Activated gamma-delta T cell treated with Interleukin-2 at 50 U/mL for 16 hours (primary cell): ENCODE data around the gene CEACAM3.
"Not testable (repeated sequence)": the region's sequence is repeated elsewhere in the genome, so short reads cannot be mapped to it uniquely, and the experiment has no call there.

Source experiments
- DNase-seq: peaks from one replicate; pipeline ENCODE4 v3.0.0-alpha.2; 2020

Gene CEACAM3

DNA sequence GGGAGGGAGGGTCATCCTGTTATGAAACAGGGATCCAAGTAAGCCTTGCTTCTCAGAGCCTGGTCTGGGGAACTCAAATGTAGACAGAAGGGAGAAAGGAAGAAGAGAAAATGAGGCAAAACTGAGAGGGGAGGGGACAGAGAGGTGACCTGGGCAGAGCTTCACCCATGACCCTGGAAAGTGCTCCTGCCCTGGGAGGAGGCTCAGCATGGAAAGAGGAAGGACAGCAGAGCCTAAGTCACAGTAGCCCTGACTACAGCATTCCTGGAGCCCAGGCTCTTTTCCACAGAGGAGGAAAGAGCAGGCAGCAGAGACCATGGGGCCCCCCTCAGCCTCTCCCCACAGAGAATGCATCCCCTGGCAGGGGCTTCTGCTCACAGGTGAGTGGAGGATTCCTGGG is at the start of gene CEACAM3:
Gene CEACAM3, plus strand, starts transcription at position 226 of the 400 bp plus-strand sequence. Its CDS starts 91 bp downstream, at position 317.
- DNase-seq, result no peak

- DNase-seq, result peak; percentile 14
Measured at GRCh38 chr19:41746593-41747227, 49.7 kb upstream of the CEACAM3 start.

DNA sequence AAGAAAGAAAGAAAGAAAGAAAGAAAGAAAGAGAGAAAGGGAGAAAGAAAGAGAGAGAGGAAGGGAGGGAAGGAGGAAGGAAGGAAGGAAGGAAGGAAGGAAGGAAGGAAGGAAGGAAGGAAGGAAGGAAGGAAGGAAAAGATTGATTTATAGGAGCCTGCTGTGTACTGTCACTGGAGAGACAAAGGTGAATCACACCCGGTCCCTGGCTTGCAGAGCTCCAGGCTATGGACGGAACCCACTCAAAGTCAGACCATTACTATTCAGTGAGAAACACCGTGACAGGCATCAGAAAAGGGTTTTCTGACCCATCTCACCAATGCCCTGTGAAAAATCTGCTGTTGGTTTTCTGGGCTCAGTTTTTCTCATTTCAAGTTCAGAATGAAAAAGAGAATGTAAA is 48.4 kb upstream of the CEACAM3 start:
- DNase-seq, result no peak

DNA sequence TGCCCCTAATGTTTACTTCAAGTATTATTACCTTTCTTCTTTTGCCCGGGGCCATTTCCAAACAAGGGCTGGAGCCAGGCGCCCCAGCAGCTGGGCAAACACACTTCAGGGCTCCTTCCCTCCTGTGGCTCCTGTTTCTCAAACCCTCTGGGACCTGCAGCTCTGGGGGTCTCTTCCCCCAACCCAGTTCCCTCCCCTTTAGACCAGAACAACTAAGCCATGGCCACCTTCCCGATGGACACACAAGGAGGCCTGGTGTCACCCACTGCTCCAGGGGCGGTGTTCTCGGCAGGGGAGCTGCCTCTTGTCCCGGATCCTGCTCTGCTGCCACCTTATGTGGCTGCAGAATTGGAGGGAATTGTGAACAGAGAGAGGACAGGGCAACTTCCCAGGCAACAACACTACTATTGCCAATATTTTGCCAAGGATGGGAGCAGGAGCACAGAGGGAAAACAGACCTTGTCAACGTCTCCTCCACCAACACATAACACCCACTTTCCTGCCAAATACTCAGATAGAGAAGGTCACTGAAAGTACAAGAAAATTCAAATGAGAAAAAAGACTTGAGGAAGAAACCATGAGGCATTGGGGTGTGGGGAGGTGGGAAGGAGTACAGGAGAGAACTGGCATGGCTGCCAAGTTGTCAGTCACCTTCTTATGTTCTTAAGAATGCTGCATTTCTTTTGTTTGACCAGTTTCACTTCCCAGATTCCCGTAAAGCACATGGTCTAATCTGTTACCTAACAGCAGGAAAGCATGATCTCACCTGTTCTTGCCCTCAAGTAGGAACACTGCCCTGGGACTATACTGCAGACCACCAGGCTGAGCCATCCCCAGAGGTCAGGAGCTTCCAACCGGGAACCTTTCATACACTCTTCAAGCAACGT is 45.9 kb upstream of the CEACAM3 start:
- not testable (repeated sequence) for DNase-seq

DNA sequence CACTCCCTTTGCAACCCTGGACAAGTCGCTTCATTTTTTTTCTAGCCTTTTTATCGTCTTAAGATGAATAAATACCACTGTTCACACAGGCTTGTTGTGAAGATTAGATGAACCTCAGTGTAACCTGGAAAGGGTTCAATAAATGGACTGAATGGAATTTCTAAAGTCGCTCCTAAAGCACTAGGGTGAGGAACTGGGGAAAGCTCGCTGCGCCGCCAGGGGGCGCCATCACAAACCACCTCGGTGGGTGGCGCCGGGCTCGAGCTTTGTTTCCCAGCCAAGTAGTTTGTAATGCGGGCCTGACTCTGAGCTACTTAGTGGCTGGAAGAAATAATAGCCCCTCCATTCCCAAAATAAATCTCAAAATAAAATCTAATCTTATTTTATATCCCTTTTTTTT is 43.2 kb upstream of the CEACAM3 start:
- DNase-seq, result peak; percentile 73

GRCh38 chr19:41753936-41754529 is 42.4 kb upstream of the CEACAM3 start:
- peak; percentile 70 for DNase-seq

DNA sequence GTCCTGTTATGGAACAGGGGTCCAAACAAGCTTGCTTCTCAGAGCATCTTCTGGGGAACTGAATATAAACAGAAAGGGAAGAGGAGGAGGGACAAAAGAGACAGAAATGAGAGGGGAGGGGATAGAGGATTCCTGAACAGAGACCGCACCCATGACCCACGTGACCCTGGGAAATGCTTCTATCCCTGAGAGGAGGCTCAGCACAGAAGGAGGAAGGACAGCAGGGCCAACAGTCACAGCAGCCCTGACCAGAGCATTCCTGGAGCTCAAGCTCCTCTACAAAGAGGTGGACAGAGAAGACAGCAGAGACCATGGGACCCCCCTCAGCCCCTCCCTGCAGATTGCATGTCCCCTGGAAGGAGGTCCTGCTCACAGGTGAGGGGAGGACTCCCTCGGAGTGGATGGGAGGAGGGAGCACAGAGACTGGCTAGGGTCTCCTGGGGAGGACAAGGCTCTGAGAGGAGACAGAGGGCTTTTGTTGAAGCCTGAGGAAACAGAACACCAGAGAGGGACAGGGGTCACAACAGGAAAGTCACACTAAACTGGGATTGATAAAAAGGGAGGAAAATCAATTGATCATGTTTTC is 41.0 kb upstream of the CEACAM3 start, which contains the start of gene CEACAM6:
Gene CEACAM6, plus strand, starts transcription at position 203 of the 586 bp plus-strand sequence. Its CDS starts 109 bp downstream, at position 312.
- no peak for DNase-seq

DNA sequence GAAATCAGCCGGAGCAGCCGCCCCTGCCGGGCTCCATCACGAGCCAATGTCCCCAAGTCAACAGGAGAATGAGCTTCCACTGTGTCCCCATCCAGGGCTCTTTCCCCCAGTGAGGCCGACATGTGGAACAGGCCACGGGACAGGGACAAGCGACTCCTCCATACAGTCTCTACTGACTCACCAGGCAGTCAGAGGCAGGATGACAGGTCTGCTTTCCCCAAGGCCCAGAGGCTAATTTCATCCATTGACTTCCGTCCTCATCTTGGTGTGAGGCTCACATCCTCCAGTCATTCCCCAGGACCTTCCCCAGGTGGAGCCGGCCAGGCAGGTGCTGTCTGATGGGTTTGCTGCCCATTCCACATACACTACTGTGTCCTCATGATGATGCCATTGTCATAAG is 37.5 kb upstream of the CEACAM3 start:
- DNase-seq, result no peak

DNA sequence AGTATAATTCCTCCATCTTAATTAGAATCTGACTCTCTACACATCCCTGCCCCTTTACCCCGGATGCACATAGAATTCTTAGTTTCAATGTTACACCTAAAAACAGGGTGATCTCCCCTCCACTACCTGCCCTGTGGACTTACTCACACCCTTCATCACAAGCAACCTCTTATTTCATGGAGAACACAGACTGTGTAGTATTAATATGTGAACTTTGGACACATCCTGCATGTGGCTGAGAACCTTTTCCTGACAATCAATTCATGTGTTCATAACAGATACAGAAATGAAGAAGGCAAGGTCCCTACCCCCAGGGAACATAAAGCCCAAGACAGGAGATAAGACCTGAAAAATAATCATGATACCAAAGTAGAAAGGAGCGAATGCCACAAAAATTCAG is 29.3 kb upstream of the CEACAM3 start:
- DNase-seq, result no peak

- DNase-seq, result not testable (repeated sequence)
Measured at GRCh38 chr19:41768105-41768504, 28.3 kb upstream of the CEACAM3 start.

DNA sequence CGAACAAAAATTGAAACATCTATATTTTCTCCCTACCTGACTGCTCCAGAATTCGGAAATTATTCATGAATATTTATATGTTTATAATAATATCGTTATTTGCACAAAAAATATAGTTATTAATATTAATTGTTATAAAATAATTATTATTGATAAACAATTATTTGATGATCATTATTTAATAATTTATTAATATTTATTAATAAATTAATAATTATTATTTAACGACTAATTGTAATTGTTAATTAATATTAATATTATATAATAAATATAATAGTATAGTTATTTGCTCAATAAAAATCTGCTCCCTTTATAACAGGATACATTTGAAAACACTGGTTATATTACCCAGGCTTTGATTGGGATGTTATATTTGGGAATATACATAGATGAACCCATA is 26.8 kb upstream of the CEACAM3 start:
- DNase-seq, result no peak

DNA sequence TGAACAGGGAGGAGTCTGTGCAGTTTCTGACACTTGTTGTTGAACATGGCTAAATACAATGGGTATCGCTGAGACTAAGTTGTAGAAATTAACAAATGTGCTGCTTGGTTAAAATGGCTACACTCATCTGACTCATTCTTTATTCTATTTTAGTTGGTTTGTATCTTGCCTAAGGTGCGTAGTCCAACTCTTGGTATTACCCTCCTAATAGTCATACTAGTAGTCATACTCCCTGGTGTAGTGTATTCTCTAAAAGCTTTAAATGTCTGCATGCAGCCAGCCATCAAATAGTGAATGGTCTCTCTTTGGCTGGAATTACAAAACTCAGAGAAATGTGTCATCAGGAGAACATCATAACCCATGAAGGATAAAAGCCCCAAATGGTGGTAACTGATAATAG is 25.0 kb upstream of the CEACAM3 start:
- no peak for DNase-seq

DNA sequence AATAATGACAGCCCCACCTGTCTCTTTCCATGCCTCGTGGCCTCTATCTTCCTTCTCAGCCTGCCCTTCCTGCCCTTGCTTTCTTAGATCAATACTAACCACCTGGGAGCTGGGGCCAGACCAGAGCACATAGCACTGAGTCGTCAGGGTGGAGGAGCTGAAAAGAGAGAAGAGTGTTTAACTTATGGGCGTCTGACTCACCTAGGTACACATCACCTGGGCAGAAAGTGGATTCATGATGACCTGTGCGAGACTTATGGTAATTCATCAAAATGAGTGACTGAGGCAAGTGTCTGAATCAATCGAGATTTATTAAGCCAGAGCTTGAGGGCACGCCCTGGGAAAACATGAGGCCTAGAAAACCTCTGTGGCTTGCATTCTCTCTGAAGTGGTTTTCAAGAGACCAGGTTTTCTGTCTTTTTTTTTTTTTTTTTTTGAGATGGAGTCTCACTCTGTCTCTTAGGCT is 21.8 kb upstream of the CEACAM3 start:
- peak; percentile 8 for DNase-seq

GRCh38 chr19:41776700-41777099 is 19.7 kb upstream of the CEACAM3 start:
- DNase-seq, result no peak

- no peak for DNase-seq
Measured at GRCh38 chr19:41783612-41784011, 12.8 kb upstream of the CEACAM3 start.

- DNase-seq, result no peak
Measured at GRCh38 chr19:41784312-41784711, 12.1 kb upstream of the CEACAM3 start.

DNA sequence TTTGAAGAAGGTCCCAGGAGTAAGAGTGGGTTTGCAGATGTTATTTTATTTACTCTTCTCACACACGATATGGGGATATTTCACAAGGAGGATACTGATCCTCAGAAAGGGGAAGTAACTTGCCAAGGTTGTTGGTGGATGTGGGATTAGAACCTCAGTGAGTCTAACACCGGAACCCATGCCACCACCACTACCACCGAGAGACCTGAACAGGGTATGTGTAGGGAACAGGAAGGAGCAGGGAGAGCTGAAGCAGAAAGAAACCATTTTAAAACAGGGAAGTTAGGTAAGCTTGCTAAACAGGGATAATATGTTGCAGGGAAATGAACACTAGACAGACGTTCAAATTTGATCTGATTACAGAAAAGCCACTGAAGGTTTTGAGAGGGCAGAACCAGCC is 11.6 kb upstream of the CEACAM3 start:
- no peak for DNase-seq

DNA sequence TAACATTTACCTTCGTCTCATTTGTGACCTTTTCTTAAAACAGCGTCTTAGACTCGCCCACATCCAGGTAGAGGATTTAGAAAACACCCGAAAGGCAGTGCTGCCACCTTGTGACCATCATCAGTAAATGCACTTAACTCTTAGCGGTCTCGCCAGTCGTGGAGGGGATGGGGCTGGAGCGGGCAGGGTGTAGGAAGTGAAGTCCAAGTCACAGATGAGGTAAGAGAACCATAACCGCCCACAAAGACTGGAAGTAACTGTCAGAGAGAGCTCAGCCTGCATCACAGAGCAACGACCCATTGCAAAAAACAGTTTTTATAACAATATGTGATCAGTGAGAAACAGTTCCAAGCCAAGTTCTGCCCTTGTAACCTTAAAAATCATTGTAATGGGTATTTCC is 10.7 kb upstream of the CEACAM3 start:
- peak; percentile 67 for DNase-seq

DNA sequence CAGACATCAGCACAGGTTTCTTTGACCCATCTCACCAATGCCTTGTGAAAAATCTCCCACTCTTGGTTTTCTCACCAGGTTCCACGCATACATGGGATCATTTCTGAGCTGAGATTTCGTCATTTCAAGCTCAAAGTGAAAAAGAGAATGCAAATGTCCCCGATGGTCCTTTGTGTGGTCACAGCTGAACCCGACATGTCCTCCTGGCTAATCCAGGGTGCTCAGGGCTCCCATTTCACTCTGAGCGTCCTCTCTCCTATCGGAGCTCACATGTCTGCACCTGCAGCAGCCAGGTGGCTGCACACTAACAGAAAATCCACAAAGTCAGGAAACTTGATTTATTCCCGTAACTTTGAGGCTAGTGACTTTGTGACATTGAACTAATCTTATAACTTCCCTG is 9.3 kb upstream of the CEACAM3 start:
- no peak for DNase-seq

DNA sequence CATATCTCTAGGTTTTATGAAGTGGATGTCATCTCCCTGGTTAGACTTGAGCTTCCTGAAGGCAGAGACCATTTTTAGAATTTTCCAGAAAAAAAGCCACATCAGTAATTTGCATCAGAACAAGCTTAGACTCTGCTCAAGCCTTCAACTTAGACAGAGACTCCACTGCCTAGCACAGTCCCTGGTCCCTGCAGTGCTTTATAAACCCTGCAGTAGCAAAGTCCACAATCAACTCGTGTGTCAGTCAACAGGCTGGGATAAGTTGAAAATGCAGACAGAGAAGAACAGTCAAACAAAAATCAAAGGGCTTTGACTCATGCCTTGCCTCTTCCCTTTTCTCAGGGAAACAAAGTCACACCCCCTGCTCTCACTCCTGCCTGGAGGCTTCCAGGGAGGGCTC is 7.9 kb upstream of the CEACAM3 start:
- not testable (repeated sequence) for DNase-seq

DNA sequence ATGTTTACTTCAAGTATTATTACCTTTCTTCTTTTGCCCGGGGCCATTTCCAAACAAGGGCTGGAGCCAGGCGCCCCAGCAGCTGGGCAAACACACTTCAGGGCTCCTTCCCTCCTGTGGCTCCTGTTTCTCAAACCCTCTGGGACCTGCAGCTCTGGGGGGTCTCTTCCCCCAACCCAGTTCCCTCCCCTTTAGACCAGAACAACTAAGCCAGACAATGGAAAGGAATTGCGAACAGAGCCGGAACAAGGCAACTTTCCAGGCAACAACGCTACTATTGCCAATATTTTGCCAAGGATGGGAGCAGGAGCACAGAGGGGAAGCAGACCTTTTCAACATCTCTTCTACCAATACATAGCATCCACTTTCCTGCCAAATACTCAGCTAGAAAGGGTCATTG is 7.3 kb upstream of the CEACAM3 start:
- not testable (repeated sequence) for DNase-seq

- DNase-seq, result peak; percentile 53
Measured at GRCh38 chr19:41792513-41793413, 3.6 kb upstream of the CEACAM3 start.
